HFFc6 (cell line): ENCODE measurements around the gene MFAP5. TPM values are rescaled to one million over a fixed set of nuclear protein-coding genes. Genes with fewer than 3 reads are reported as not detected.

Experiments used
- DNase-seq: peaks from one replicate; pipeline ENCODE4 v3.0.0-alpha.2; 2018
- H3K27ac Mint-ChIP-seq: 2 replicates; pipeline ENCODE4 v1.8.0; 2020; ENCODE audit warnings: mild to moderate bottlenecking, mixed read lengths
- H3K27me3 Mint-ChIP-seq: 2 replicates; pipeline ENCODE4 v1.8.0; 2021; ENCODE audit warnings: mild to moderate bottlenecking, moderate library complexity, mixed read lengths; ENCODE audit not compliant: insufficient read depth
- H3K36me3 Mint-ChIP-seq: 2 replicates; pipeline ENCODE4 v1.8.0; 2021; ENCODE audit warnings: low read depth, mixed read lengths
- H3K4me1 Mint-ChIP-seq: 2 replicates; pipeline ENCODE4 v1.8.0; 2020; ENCODE audit warnings: low read depth, mixed read lengths
- H3K4me3 Mint-ChIP-seq: 2 replicates; pipeline ENCODE4 v1.8.0; 2020; ENCODE audit warnings: mild to moderate bottlenecking, moderate library complexity, mixed read lengths
- H3K9me3 Mint-ChIP-seq: 2 replicates; pipeline ENCODE4 v1.8.0; 2020; ENCODE audit warnings: mild to moderate bottlenecking, mixed read lengths
- total RNA-seq, 6 experiments: library from RNA; stranded (reverse); fragmentation: NEBNext Ultra II Directional; extraction: Animal tissue kit (Norgen Biotek cat#: 25700); gene quantifications; 2 replicates in 1 of 6; 3 replicates in 5 of 6; pipeline ENCODE4 v1.2.3, GENCODE V29; 2021
- TF ChIP-seq, protein P1 (sequence below): fragments of 200-600 bp; sonication (generic); IDR thresholded peaks from 2 replicates; pipeline ENCODE4 v1.5.0; 2021; ENCODE audit warnings: antibody characterized with exemption, mild to moderate bottlenecking

Gene MFAP5
- total RNA-seq, 6 experiments from 2014 or later: 42.1 to 194 (median 167) TPM

DNA sequence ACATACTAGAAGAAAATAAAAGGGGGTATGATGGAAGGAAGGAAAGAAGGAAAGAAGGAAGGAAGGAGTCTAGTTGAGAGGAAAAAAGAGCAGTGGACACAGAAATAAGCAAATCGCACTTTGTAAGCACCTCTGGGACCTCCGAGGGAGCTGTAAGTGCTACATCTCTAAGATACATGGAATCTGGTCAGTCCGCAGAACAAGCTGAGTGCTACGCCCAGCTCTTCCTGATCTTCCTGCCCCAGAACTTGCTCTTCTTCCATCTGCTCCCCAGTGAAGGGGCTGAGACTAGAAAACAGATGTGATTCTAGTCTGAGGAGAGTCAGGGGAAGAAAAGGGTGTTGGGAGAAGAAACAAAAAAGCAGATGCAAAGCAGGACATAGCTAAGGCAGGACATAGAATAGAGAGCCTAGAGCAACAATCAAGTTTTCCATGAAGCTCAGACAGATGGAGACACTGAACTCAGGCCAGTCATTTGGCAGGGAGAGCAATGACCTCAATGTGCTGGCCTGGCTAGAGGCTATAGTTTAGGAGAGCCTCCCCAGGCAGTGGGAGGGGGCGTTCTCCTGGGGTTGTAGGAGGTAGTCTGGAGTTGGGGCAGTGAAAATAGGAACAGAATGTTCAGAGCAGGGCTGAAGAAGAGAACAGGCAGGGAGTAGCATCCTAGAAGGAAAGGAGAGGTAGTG lies 1.7 kb upstream of the MFAP5 start:
- H3K36me3 Mint-ChIP-seq: no peaks in the 10 kb centered on the region; the same call in 1 of the 2 replicates
- H3K27ac Mint-ChIP-seq: peak overlapping the region; percentile 49
- no peaks in the 10 kb centered on the region for H3K9me3 Mint-ChIP-seq
- DNase-seq: no peak
- TF ChIP-seq, protein P1, sequence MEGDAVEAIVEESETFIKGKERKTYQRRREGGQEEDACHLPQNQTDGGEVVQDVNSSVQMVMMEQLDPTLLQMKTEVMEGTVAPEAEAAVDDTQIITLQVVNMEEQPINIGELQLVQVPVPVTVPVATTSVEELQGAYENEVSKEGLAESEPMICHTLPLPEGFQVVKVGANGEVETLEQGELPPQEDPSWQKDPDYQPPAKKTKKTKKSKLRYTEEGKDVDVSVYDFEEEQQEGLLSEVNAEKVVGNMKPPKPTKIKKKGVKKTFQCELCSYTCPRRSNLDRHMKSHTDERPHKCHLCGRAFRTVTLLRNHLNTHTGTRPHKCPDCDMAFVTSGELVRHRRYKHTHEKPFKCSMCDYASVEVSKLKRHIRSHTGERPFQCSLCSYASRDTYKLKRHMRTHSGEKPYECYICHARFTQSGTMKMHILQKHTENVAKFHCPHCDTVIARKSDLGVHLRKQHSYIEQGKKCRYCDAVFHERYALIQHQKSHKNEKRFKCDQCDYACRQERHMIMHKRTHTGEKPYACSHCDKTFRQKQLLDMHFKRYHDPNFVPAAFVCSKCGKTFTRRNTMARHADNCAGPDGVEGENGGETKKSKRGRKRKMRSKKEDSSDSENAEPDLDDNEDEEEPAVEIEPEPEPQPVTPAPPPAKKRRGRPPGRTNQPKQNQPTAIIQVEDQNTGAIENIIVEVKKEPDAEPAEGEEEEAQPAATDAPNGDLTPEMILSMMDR: no peak
- H3K27me3 Mint-ChIP-seq: peaks cover 1% of the 10 kb centered on the region
- peaks cover 10% of the 10 kb centered on the region for H3K4me1 Mint-ChIP-seq
- H3K4me3 Mint-ChIP-seq: peak overlapping the region; percentile 44; the same call in 1 of the 2 replicates

- H3K9me3 Mint-ChIP-seq: no peaks in the 10 kb centered on the region
- TF ChIP-seq, protein P1: no peak
- H3K4me1 Mint-ChIP-seq: peaks cover 19% of the 10 kb centered on the region
- no peak overlapping the region for H3K27ac Mint-ChIP-seq
- H3K36me3 Mint-ChIP-seq: no peaks in the 10 kb centered on the region; the same call in 1 of the 2 replicates
- no peak for DNase-seq
- H3K4me3 Mint-ChIP-seq: no peak overlapping the region
- H3K27me3 Mint-ChIP-seq: peaks cover 1% of the 10 kb centered on the region
Measured at GRCh38 chr12:8661751-8662150, 875 bp downstream of the MFAP5 start.

GRCh38 chr12:8661016-8661415 lies 1.6 kb downstream of the MFAP5 start:
- H3K27me3 Mint-ChIP-seq: peaks cover 1% of the 10 kb centered on the region
- H3K4me1 Mint-ChIP-seq: peaks cover 17% of the 10 kb centered on the region
- no peaks in the 10 kb centered on the region for H3K9me3 Mint-ChIP-seq
- H3K36me3 Mint-ChIP-seq: no peaks in the 10 kb centered on the region; the same call in 1 of the 2 replicates
- H3K27ac Mint-ChIP-seq: peak overlapping the region; percentile 39; the same call in 1 of the 2 replicates
- TF ChIP-seq, protein P1: no peak
- no peak overlapping the region for H3K4me3 Mint-ChIP-seq
- DNase-seq: no peak

GRCh38 chr12:8658346-8658745 lies 4.3 kb downstream of the MFAP5 start:
- Mint-ChIP-seq H3K36me3 (peaks cover 5% of the 10 kb centered on the region; the same call in 1 of the 2 replicates), H3K9me3 (no peaks in the 10 kb centered on the region), H3K27ac (peak overlapping the region; percentile 82), H3K4me3 (peak overlapping the region; percentile 55; the same call in 1 of the 2 replicates), H3K4me1 (peaks cover 9% of the 10 kb centered on the region), H3K27me3 (no peaks in the 10 kb centered on the region; the same call in none of the 2 replicates)
- peak; percentile 68 for DNase-seq
- TF ChIP-seq, protein P1: no peak

DNA sequence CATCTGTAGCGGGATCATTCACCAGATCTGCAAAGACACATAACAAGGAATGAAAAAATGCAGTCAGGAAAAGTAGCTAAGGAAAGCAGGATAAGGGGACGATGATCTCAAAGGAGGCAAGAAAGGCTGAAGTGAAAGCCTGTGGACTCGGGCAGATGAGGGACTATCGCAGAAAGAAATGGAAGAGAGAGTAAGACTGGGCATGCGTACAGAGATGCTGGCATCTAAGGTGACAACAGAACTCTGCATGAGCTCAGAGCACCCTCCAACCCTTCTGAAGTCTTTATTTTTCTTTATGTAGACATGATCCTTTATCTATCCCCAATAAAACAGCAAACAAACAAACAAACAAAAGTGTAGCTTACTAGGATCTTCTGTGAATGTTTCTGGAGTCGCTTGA lies 7.2 kb downstream of the MFAP5 start:
- no peaks in the 10 kb centered on the region for H3K9me3 Mint-ChIP-seq
- TF ChIP-seq, protein P1: no peak
- no peak overlapping the region for H3K27ac Mint-ChIP-seq
- H3K27me3 Mint-ChIP-seq: no peaks in the 10 kb centered on the region; the same call in 1 of the 2 replicates
- H3K36me3 Mint-ChIP-seq: peaks cover 5% of the 10 kb centered on the region; the same call in 1 of the 2 replicates
- no peak for DNase-seq
- H3K4me3 Mint-ChIP-seq: no peak overlapping the region
- H3K4me1 Mint-ChIP-seq: peaks cover 9% of the 10 kb centered on the region
